ENCODE measurements around the gene ADGRL3. TPM values are rescaled to one million over a fixed set of nuclear protein-coding genes. Genes with fewer than 3 reads are reported as not detected.

Gene ADGRL3
- total and polyA plus RNA-seq, 12 donors = 2.4 to 182 (median 22.1) TPM

DNA sequence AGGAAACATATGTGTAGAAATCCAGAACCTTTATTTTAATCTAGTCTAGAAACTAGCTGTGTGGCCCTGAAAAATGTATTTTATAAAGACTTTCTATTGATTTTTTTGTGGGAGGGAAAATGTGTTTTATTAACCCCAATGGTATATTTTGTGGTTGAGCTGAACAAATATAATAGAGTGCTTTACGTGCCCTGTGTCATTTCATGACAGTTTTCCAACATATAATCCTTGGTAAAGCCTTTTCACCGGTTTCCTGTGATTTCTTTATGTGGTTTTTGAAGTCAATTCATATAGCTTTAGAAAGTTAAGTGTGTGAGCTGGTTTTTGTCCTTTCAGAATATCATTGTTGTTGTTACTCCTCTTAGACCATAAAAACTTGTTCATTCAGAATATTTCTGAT, 375.7 kb downstream of the ADGRL3 start:
- Histone ChIP-seq H3K27me3 (no peaks in the 10 kb centered on the region), H3K4me1 (replicated peaks in 1 of 2) (no peaks in the 10 kb centered on the region), H3K36me3 (replicated peaks in 1 of 2) (no peaks in the 10 kb centered on the region), H3K9me3 (replicated peaks in 1 of 3) (no peaks in the 10 kb centered on the region), H3K4me3 (no peak overlapping the region), H3K27ac (no peak overlapping the region)
- 88 to 94% (median 93%) methylated on average over 2 of the region's 2 CpGs for WGBS, 4 donors
- TF ChIP-seq POLR2A (IDR thresholded peaks at IDR 0.05) (no peak), CTCF (IDR thresholded peaks at IDR 0.05) (no peak)
- intact Hi-C loops (cut with DNase I) = no loop called here
- no peak for DNase-seq

DNA sequence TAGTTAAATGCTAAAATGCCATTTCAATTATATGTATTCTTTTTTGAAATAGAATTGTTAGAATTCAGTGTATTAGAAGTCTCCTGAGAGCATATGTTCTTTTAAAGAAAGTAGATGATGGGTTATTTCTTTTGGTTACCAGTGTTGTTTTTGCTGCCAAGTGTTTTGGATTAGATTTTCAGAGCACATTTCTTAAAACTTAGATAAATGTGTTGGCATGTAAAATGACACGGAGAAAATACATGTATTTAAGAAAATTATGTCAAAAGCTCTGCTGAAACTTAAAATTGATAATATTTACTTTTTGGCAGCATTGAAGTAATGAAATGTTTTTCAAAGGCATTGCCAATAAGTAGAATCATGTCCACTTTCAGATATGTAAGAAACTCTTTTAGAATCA, 379.7 kb downstream of the ADGRL3 start:
- Histone ChIP-seq H3K27me3 (no peaks in the 10 kb centered on the region), H3K9me3 (replicated peaks in 1 of 3) (no peaks in the 10 kb centered on the region), H3K27ac (no peak overlapping the region), H3K36me3 (replicated peaks in 1 of 2) (no peaks in the 10 kb centered on the region), H3K4me1 (replicated peaks in 1 of 2) (no peaks in the 10 kb centered on the region), H3K4me3 (no peak overlapping the region)
- intact Hi-C loops (cut with DNase I) = no loop called here
- WGBS, 4 donors = 42 to 55% (median 51%) methylated on average over 1 of the region's 1 CpG
- DNase-seq = no peak
- no peak for TF ChIP-seq POLR2A (IDR thresholded peaks at IDR 0.05)
- no peak for TF ChIP-seq CTCF (IDR thresholded peaks at IDR 0.05)

DNA sequence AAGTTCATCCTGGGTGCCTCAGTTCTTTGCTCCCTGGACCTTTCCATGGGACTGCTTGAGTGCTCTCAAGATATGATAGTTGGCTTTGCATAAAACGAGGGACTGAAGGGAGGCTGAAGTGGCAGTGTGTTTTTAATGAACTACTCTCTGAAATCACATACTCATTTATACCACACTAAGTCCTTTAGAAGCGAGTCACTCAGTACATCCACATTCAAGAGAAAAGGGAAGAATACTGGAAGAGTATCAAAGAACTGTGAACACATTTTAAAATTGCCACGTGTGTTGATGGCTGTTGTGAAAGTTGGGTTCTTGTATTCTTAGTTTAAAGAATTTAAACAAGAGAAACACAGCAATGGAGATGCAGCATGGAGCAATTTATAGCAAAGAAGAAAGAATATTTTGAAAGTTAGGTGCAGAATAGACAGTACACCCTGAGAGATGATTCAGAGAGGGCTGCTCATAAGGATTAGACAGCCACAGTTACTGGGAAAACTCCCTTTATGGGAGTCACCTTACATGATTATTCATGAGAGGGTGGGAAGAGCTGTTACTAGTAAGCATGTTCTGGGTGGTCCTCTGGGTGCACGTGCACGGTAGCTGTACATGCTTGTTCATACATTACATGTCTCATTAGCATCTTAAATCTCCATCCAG, 380.7 kb downstream of the ADGRL3 start:
- intact Hi-C loops (cut with DNase I) = no loop called here
- no peak overlapping the region for H3K4me3 ChIP-seq
- DNase-seq = no peak
- H3K36me3 ChIP-seq (replicated peaks in 1 of 2) = no peaks in the 10 kb centered on the region
- H3K27me3 ChIP-seq = no peaks in the 10 kb centered on the region
- no peaks in the 10 kb centered on the region for H3K9me3 ChIP-seq (replicated peaks in 1 of 3)
- no peaks in the 10 kb centered on the region for H3K4me1 ChIP-seq (replicated peaks in 1 of 2)
- 84 to 90% (median 87%) methylated on average over 5 of the region's 5 CpGs for WGBS, 4 donors
- no peak overlapping the region for H3K27ac ChIP-seq
- TF ChIP-seq POLR2A (IDR thresholded peaks at IDR 0.05) (no peak), CTCF (IDR thresholded peaks at IDR 0.05) (no peak)

GRCh38 chr4:61583696-61584095, 383.6 kb downstream of the ADGRL3 start:
- TF ChIP-seq CTCF (IDR thresholded peaks at IDR 0.05) (no peak), POLR2A (IDR thresholded peaks at IDR 0.05) (no peak)
- no peak for DNase-seq
- Histone ChIP-seq H3K27me3 (no peaks in the 10 kb centered on the region), H3K4me3 (no peak overlapping the region), H3K4me1 (replicated peaks in 1 of 2) (no peaks in the 10 kb centered on the region), H3K9me3 (replicated peaks in 1 of 3) (no peaks in the 10 kb centered on the region), H3K27ac (no peak overlapping the region), H3K36me3 (replicated peaks in 1 of 2) (no peaks in the 10 kb centered on the region)
- intact Hi-C loops (cut with DNase I) = no loop called here
- WGBS, 4 donors = 90 to 96% (median 93%) methylated on average over 1 of the region's 1 CpG

Measured in adrenal gland (tissue), 12 donors.